ENCODE results near the gene BRWD1. TPM values are rescaled to one million over a fixed set of nuclear protein-coding genes. Genes with fewer than 3 reads are reported as not detected.

Gene BRWD1
- total RNA-seq, 2 experiments from 2014 or later: 28.7 to 29.4 TPM

DNA sequence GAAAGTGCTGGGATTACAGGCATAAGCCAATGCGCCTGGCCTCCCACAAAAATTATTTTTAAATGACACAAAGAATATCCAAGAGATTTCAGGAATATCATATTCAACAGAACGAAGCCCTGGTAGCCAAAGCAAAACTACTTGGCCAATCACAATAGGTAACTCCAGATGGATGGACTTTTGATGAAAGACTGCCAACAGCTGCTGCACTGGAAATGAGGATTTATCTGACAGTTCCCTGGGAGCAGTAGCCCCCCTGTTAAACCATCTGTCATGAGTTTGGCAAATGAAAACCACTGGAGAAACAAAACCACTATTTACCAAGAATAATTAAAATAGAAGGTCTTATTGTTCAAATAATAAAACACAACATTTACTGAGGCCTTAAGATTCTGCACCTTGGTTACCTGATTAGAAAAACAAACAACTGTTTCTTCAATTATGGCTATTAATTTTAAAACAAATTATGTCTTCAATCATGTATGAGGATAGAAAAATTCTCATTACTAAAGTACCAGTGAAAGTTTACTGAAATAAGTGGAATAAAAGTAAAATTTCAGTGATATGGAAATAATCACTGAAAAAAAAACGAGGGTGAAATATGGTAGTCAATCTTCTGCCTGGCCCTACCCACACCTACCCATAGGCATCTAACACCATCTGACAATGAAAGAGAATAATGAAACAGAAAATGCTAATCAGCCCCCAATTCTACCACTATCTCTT is 95.9 kb downstream of the BRWD1 start:
- H3K4me1 Mint-ChIP-seq (ENCODE audit: low read depth): peaks cover 13% of the 10 kb centered on the region
- intact Hi-C loops (cut with micrococcal nuclease): no loop called here
- H3K9me3 Mint-ChIP-seq: no peaks in the 10 kb centered on the region
- CTCF ChIA-PET: no interaction called here
- POLR2A ChIA-PET: no interaction called here
- DNase-seq: no peak
- no peak overlapping the region for H3K27ac Mint-ChIP-seq
- no peak overlapping the region for H3K4me3 Mint-ChIP-seq
- H3K27me3 Mint-ChIP-seq: no peaks in the 10 kb centered on the region
- H3K36me3 Mint-ChIP-seq: peaks cover 32% of the 10 kb centered on the region

DNA sequence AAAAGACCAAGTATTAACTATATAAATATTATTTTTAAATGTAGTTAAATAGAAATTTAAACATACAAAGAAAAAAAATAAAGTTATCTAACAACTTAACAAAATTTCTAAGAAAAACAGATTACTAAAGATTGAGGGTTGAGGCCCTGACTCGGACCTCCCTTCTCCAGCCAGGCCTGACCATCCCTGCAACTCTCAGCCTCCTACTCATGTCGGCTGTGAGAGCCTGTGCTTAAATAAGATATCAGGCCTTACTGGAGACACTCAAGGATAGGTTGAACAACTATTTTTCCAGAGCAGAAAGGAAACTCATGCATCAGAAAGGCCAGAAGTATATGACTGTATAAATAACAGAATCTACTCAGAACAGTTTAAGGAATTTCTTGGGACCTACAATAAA is 97.1 kb downstream of the BRWD1 start:
- ChIA-PET CTCF (no interaction called here), POLR2A (no interaction called here)
- H3K4me1 Mint-ChIP-seq (ENCODE audit: low read depth): peaks cover 13% of the 10 kb centered on the region
- no peak overlapping the region for H3K27ac Mint-ChIP-seq
- H3K27me3 Mint-ChIP-seq: no peaks in the 10 kb centered on the region
- intact Hi-C loops (cut with micrococcal nuclease): no loop called here
- no peak for DNase-seq
- H3K36me3 Mint-ChIP-seq: peaks cover 32% of the 10 kb centered on the region
- H3K4me3 Mint-ChIP-seq: no peak overlapping the region
- no peaks in the 10 kb centered on the region for H3K9me3 Mint-ChIP-seq

DNA sequence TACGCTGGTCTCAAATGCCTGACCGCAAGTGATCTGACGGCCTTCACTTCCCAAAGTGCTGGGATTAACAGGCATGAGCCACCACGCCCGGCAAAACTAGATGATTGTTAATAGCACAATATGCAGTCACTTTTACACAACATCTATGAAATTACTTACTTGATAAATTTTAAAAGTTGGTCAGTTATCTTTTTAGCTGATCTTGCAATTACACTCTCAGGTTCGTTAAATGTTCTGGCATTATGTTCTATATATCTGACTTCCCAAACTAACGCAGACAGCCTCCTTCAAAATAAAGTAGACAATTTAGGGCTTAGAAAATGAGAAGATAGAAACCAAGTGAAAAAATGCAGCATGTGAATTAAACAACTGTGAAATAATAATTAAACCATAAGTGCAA is 98.4 kb downstream of the BRWD1 start:
- no peak overlapping the region for H3K27ac Mint-ChIP-seq
- POLR2A ChIA-PET: no interaction called here
- H3K36me3 Mint-ChIP-seq: peaks cover 38% of the 10 kb centered on the region

DNA sequence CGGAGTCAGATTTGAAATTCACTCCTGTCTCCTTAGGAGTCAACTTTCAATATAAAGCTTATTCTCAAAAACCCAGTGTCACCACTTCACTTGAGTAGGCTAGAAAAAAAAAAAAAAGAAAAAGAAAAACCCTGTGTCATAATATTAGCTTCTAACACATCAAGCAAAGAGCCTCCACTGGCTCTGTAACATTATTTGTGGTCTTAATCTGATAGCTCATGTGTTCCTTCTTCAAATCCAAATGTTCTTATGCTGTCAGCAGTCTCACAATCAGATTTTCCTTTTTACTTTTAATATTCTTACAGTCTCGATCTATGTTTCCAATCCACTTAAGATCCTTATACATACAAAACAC is 104.1 kb downstream of the BRWD1 start:
- no peak overlapping the region for H3K4me3 Mint-ChIP-seq
- intact Hi-C loops (cut with micrococcal nuclease): no loop called here
- CTCF ChIA-PET: no interaction called here

More for the DNA sequence above, 98.4 kb downstream of the BRWD1 start:
- no peaks in the 10 kb centered on the region for H3K27me3 Mint-ChIP-seq
- intact Hi-C loops (cut with micrococcal nuclease): no loop called here
- no peak overlapping the region for H3K4me3 Mint-ChIP-seq
- CTCF ChIA-PET: no interaction called here
- H3K4me1 Mint-ChIP-seq (ENCODE audit: low read depth): peaks cover 19% of the 10 kb centered on the region
- DNase-seq: no peak
- no peaks in the 10 kb centered on the region for H3K9me3 Mint-ChIP-seq

DNA sequence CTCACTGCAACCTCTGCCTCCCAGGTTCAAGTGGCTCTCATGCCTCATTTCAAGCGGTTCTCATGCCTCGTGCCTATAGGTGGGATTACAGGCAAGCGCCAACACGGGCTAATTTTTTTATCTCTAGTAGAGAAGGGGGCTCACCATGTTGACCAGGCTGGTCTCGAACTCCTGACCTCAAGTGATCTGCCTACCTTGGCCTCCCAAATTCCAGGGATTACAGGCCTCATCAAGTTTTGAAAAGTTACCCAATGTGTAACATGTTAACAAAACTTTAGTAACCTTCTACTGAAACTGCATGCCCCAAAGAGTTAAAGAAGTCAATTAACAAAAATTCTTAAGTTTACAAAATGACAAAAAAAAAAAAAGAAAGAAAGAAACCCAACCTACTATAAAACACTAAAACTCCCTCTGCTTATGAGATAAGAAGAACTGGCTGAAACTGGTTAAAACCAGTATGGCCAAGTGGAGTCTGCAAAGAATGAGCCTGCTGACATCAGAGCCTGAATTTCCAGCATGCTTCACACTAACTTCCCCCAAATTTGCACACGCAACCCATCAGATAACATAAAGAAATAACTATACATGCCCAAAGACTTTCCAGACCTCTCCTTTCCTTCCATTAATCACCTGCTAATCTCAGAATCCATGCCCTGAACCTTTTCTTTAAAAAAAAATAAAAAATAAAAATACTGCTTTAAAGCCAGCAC is 104.7 kb downstream of the BRWD1 start:
- ChIA-PET CTCF (no interaction called here), POLR2A (interaction anchor here (1.4 kb wide), 1 partner anchor 25 kb away, joined by 3 read pairs; the partner anchor contains the start of gene PSMG1)
- peak overlapping the region; percentile 11 for H3K27ac Mint-ChIP-seq
- no peaks in the 10 kb centered on the region for H3K9me3 Mint-ChIP-seq
- intact Hi-C loops (cut with micrococcal nuclease): no loop called here
- no peak overlapping the region for H3K4me3 Mint-ChIP-seq
- DNase-seq: no peak
- H3K27me3 Mint-ChIP-seq: no peaks in the 10 kb centered on the region
- peaks cover 37% of the 10 kb centered on the region for H3K36me3 Mint-ChIP-seq
- peaks cover 25% of the 10 kb centered on the region for H3K4me1 Mint-ChIP-seq (ENCODE audit: low read depth)

More for the DNA sequence above, 104.1 kb downstream of the BRWD1 start:
- peak overlapping the region; percentile 46 for H3K27ac Mint-ChIP-seq
- POLR2A ChIA-PET: interaction anchor here (1.4 kb wide), 1 partner anchor 25 kb away, joined by 3 read pairs; the partner anchor contains the start of gene PSMG1
- H3K27me3 Mint-ChIP-seq: no peaks in the 10 kb centered on the region
- no peak for DNase-seq
- peaks cover 38% of the 10 kb centered on the region for H3K36me3 Mint-ChIP-seq
- H3K9me3 Mint-ChIP-seq: no peaks in the 10 kb centered on the region
- H3K4me1 Mint-ChIP-seq (ENCODE audit: low read depth): peaks cover 25% of the 10 kb centered on the region

DNA sequence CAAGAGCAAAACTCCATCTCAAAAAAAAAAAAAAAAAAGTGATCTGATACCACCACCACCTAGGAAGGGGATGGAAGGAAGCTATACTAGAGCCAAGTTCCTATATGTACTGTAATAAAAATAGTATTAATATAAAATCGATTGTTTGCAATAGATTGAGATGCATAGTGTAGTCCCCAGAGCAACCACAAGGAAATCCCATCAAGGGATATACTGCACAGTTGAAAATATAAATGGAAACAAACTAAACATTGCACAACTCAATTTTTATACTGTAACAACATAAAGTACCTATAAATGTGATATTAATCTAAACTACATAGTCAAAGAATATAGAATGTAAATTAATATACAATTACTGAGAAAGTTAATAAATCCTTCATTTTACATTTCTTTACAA is 109.3 kb downstream of the BRWD1 start:
- DNase-seq: no peak
- Mint-ChIP-seq H3K27me3 (no peaks in the 10 kb centered on the region), H3K4me3 (no peak overlapping the region), H3K4me1 (ENCODE audit: low read depth) (peaks cover 10% of the 10 kb centered on the region), H3K27ac (no peak overlapping the region), H3K9me3 (no peaks in the 10 kb centered on the region), H3K36me3 (peaks cover 37% of the 10 kb centered on the region)
- intact Hi-C loops (cut with micrococcal nuclease): loop anchor here (5.0 kb wide), 1 partner anchor 43 kb away; no protein-coding TSS in a partner anchor
- CTCF ChIA-PET: interaction anchor here (2.0 kb wide), 1 partner anchor 27 kb away, joined by 4 read pairs; no protein-coding TSS in a partner anchor
- POLR2A ChIA-PET: interaction anchor here (1.1 kb wide), 1 partner anchor 29 kb away, joined by 3 read pairs; no protein-coding TSS in a partner anchor

DNA sequence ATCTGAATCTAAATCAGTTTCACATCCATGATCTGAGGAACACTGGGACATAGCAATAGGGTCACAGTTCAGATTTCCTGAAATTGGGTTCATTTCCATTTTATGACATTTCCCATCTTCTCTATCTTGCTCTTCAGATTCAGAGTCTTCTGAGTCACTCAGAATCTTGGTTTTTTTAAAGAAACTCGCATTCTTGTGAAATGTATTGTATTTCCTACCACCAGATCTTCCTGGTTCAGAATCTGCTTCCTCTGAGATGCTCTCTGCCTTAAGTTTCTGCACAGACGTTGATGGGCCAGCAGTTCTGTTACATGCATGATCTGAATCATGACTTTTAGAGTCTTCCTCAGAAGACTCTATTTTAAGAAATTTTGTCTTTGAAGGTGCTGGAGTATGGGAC is 114.6 kb downstream of the BRWD1 start:
- Mint-ChIP-seq H3K4me1 (ENCODE audit: low read depth) (peaks cover 37% of the 10 kb centered on the region), H3K9me3 (no peaks in the 10 kb centered on the region), H3K36me3 (peaks cover 55% of the 10 kb centered on the region), H3K27ac (peak overlapping the region; percentile 44), H3K27me3 (no peaks in the 10 kb centered on the region), H3K4me3 (no peak overlapping the region)
- intact Hi-C loops (cut with micrococcal nuclease): no loop called here
- DNase-seq: no peak
- ChIA-PET POLR2A (interaction anchor here (0.6 kb wide), 1 partner anchor 9 kb away, joined by 5 read pairs; no protein-coding TSS in a partner anchor), CTCF (no interaction called here)

DNA sequence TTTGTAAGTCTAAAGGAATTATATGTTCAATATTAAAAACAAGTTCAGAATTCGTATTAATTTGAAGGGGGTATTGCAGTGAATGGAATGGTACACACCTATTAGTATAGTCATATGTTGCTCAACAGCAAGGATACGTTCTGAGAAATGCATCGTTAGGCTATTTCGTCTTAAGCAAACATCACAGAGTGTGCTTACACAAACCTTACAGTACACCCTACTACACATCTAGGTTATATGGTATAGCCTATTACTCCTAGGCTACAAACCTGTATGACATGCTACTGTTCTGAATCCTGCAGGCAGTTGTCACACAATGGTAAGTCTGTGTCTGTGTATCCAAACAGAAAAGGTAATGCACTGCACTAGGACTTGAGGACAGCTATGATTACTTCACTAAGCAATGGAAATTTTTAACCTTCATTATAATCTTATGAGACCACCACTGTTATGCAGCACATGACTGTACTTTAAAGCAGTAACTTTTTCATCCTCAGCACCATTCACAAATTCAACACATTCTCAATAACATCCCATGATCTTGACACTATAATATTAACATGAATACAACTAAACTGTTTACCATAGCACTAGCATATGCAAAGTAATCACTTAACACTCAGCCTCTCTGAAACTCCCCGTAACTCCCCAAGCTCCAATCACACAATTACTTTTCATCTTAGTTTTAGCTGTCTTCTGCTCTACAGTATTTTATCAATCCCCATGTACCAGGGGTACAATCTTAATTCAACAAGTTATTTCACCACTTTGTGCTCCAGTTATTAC is 115.8 kb downstream of the BRWD1 start:
- Mint-ChIP-seq H3K4me3 (no peak overlapping the region), H3K36me3 (peaks cover 50% of the 10 kb centered on the region), H3K27me3 (no peaks in the 10 kb centered on the region), H3K27ac (no peak overlapping the region), H3K4me1 (ENCODE audit: low read depth) (peaks cover 37% of the 10 kb centered on the region), H3K9me3 (no peaks in the 10 kb centered on the region)
- POLR2A ChIA-PET: interaction anchor here (1.9 kb wide), 1 partner anchor 14 kb away, joined by 6 read pairs; the partner anchor contains the start of gene PSMG1
- intact Hi-C loops (cut with micrococcal nuclease): no loop called here
- no peak for DNase-seq
- CTCF ChIA-PET: no interaction called here

DNA sequence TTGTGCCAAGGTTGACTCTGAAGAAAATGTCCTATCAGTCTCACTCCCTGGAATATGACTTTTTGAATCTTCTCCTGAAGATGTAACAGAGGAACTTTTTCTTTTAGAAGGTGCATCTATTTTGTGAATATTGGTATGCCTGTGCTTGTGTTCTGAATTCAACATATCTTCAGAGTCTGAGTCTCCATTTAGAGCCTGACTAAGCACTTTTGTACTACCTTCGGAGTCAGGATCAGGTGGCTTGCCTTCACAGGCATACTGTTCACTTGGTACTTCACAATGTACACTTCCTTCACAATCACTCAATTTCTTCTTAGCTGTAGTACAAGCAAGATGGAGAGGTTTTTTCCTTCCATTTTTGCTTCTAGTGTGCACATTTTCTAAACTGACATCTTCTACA is 116.6 kb downstream of the BRWD1 start:
- peaks cover 37% of the 10 kb centered on the region for H3K4me1 Mint-ChIP-seq (ENCODE audit: low read depth)
- H3K36me3 Mint-ChIP-seq: peaks cover 50% of the 10 kb centered on the region
- POLR2A ChIA-PET: interaction anchor here (1.9 kb wide), 1 partner anchor 13 kb away, joined by 6 read pairs; the partner anchor contains the start of gene PSMG1
- H3K27me3 Mint-ChIP-seq: no peaks in the 10 kb centered on the region
- intact Hi-C loops (cut with micrococcal nuclease): no loop called here
- H3K9me3 Mint-ChIP-seq: no peaks in the 10 kb centered on the region
- CTCF ChIA-PET: no interaction called here
- DNase-seq: no peak
- no peak overlapping the region for H3K4me3 Mint-ChIP-seq
- H3K27ac Mint-ChIP-seq: peak overlapping the region; percentile 61

DNA sequence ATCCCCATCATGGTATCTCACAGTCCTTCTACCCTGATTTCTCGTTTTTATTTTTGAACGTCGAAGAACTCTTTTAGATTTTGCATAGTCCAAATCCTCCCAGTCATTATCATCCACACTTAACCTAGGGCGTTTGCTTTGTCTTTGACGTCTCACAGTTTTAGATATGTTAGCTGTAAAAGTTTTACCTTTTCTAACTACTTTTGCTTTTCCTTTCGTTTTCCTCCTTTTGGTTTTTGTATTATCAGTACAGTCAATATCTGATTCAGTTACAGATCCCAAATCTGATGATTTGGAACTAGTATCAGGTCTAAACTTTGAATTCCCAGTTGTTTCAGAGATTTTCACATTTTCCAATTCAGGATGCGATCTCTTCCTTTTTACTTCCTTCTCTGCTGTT is 117.1 kb downstream of the BRWD1 start:
- H3K4me3 Mint-ChIP-seq: no peak overlapping the region
- H3K27me3 Mint-ChIP-seq: no peaks in the 10 kb centered on the region
- no peak for DNase-seq
- CTCF ChIA-PET: no interaction called here
- peaks cover 47% of the 10 kb centered on the region for H3K36me3 Mint-ChIP-seq
- peaks cover 37% of the 10 kb centered on the region for H3K4me1 Mint-ChIP-seq (ENCODE audit: low read depth)
- intact Hi-C loops (cut with micrococcal nuclease): no loop called here
- H3K9me3 Mint-ChIP-seq: no peaks in the 10 kb centered on the region
- peak overlapping the region; percentile 61 for H3K27ac Mint-ChIP-seq
- POLR2A ChIA-PET: interaction anchor here (1.9 kb wide), 1 partner anchor 12 kb away, joined by 6 read pairs; the partner anchor contains the start of gene PSMG1

DNA sequence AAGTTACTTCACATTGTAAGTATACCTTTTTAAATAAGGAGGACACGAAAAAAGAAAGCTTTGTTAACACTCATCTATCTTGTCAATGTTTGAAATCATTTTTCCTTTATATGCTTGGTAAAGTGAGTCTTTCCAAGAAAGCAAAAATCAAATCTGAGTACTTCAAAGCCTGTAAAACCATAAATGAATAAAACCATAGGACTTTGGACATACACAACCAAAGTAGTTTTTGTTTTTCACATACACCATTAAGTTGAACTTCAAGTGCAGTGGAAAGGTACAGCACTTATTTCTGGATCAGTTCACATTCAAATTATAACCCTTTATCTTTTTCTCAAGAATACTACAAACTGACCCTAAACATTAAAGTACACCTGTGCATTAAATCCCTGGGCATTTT is 120.1 kb downstream of the BRWD1 start:
- POLR2A ChIA-PET: no interaction called here
- H3K4me3 Mint-ChIP-seq: no peak overlapping the region
- no peak overlapping the region for H3K27ac Mint-ChIP-seq
- no peaks in the 10 kb centered on the region for H3K9me3 Mint-ChIP-seq
- no peaks in the 10 kb centered on the region for H3K27me3 Mint-ChIP-seq
- CTCF ChIA-PET: no interaction called here
- DNase-seq: no peak
- intact Hi-C loops (cut with micrococcal nuclease): no loop called here
- H3K36me3 Mint-ChIP-seq: peaks cover 29% of the 10 kb centered on the region
- peaks cover 51% of the 10 kb centered on the region for H3K4me1 Mint-ChIP-seq (ENCODE audit: low read depth)

Measured in activated CD4-positive, alpha-beta memory T cell treated with anti-CD3 and anti-CD28 coated beads for 36 hours (primary cell).